Kidney (tissue), 14 donors: Measurements from ENCODE around the gene FHL3. TPM values are rescaled to one million over a fixed set of nuclear protein-coding genes. Genes with fewer than 3 reads are reported as not detected.

ENCODE experiments used
- DNase-seq, 5 donors: peaks; one replicate each; pipeline ENCODE4 v3.0.0-alpha.2; 2013 to 2020
- FAIRE-seq: peaks from 2 replicates; lab custom pipeline; 2012; peaks lifted over from hg19 to GRCh38; lab: Jason Lieb, UNC
- H3K27ac ChIP-seq, 2 donors: one replicate each; pipeline ENCODE4 v1.7.0; 2013; ENCODE audit warnings: low read depth in 2 of 2, low read length in 2 of 2, inconsistent platforms in 1 of 2
- H3K27me3 ChIP-seq: one replicate; pipeline ENCODE4 v1.7.1; 2013; ENCODE audit warnings: low read length, inconsistent platforms; ENCODE audit not compliant: control insufficient read depth, insufficient read depth
- H3K36me3 ChIP-seq, 3 donors: one replicate each; pipeline versions ENCODE4 v1.7.0 to v1.7.1; 2013; ENCODE audit warnings: low read length in 3 of 3, control low read depth in 1 of 3, inconsistent platforms in 1 of 3; ENCODE audit not compliant: insufficient read depth in 3 of 3, control insufficient read depth in 2 of 3
- H3K4me1 ChIP-seq, 3 donors: one replicate each; pipeline versions ENCODE4 v1.7.0 to v1.7.1; 2013; ENCODE audit warnings: low read length in 3 of 3, inconsistent platforms in 1 of 3, low read depth in 1 of 3; ENCODE audit not compliant: control insufficient read depth in 2 of 3, insufficient read depth in 2 of 3
- H3K4me3 ChIP-seq, 3 donors: one replicate each; pipeline versions ENCODE4 v1.7.0 to v1.8.1; 2013; ENCODE audit warnings: low read length in 3 of 3, control low read depth in 1 of 3, inconsistent platforms in 1 of 3
- H3K9ac ChIP-seq, 3 donors: one replicate each; pipeline versions ENCODE4 v1.7.0 to v1.7.1; 2013; ENCODE audit warnings: low read length in 3 of 3, control low read depth in 1 of 3, inconsistent platforms in 1 of 3
- H3K9me3 ChIP-seq, 3 donors: one replicate each; pipeline versions ENCODE4 v1.7.0 to v1.7.1; 2013; ENCODE audit warnings: low read length in 3 of 3, control low read depth in 1 of 3, inconsistent platforms in 1 of 3; ENCODE audit not compliant: control insufficient read depth in 2 of 3, insufficient read depth in 1 of 3
- CTCF ChIP-seq: IDR thresholded peaks from 3 replicates; pipeline ENCODE4 v1.5.1; 2012; ENCODE audit warnings: mild to moderate bottlenecking, moderate library complexity, borderline replicate concordance; ENCODE audit not compliant: insufficient read depth; ENCODE audit errors: extremely low read depth
- intact Hi-C: fragments of 100-400 bp; cut with DNase I; formaldehyde crosslinking; loops from one replicate; pipeline ENCODE4 v1.11.1; 2022
- polyA plus RNA-seq: library from polyadenylated mRNA; stranded (reverse); fragments of 350-450 nt; fragmentation: Illumina TruSeq; extraction: RNeasy Lipid Tissue Mini Kit (QIAGEN cat#74804); gene quantifications from one replicate; pipeline ENCODE4 v1.2.3, GENCODE V29; 2014; ENCODE audit warnings: low read depth, low replicate concordance; ENCODE audit not compliant: insufficient read depth
- total RNA-seq: library from RNA; stranded (reverse); fragmentation: NEBNext Ultra II Directional; extraction: Animal tissue kit (Norgen Biotek cat#: 25700); gene quantifications from one replicate; pipeline ENCODE4 v1.2.1, GENCODE V29; 2021
- donor health status: control.
- donor health status: control.
- donor health status: control.
- donor health status: control.
- donor health status: control.
- donor health status: DM: yes; HTN: yes; CAD: no.
- donor health status: Normal renal cell carcinoma (clear cell type).

FHL3 gene
- total and polyA plus RNA-seq, 2 donors from 2014 or later, result 8.2 to 19.6 TPM

GRCh38 chr1:37994886-37995566, 10.3 kb downstream of the FHL3 start:
- DNase-seq (no peak), FAIRE-seq (no peak)
- Histone ChIP-seq H3K36me3 (peaks cover 0 to 3% (median 3%) of the 10 kb centered on the region in 3 donors), H3K9me3 (no peaks in the 10 kb centered on the region), H3K4me3 (peak overlapping the region in 2 of 3 donors; percentile 48 to 62), H3K27ac (peak overlapping the region in 1 of 2 donors; percentile 32), H3K9ac (peak overlapping the region in 2 of 3 donors; percentile 15 to 46), H3K4me1 (peaks cover 3 to 24% (median 11%) of the 10 kb centered on the region in 3 donors), H3K27me3 (no peaks in the 10 kb centered on the region)
- intact Hi-C loops, result no loop called here
- TF ChIP-seq CTCF, result no peak

- Histone ChIP-seq H3K36me3 (peaks cover 7 to 29% (median 12%) of the 10 kb centered on the region in 3 donors), H3K9ac (peak overlapping the region; percentile 93 to 98 (median 98)), H3K27ac (peak overlapping the region; percentile 37 to 75), H3K4me1 (peaks cover 0 to 5% (median 0%) of the 10 kb centered on the region in 3 donors), H3K4me3 (peak overlapping the region; percentile 97 to 100 (median 99)), H3K9me3 (no peaks in the 10 kb centered on the region), H3K27me3 (no peaks in the 10 kb centered on the region)
- TF ChIP-seq CTCF, result no peak
- DNase-seq (peak in 2 of 5 donors; percentile 38 to 78), FAIRE-seq (no peak)
- intact Hi-C loops, result no loop called here
Observed at GRCh38 chr1:37989361-37989930, 15.9 kb downstream of the FHL3 start.

GRCh38 chr1:37987679-37988078, 17.6 kb downstream of the FHL3 start:
- DNase-seq (no peak), FAIRE-seq (no peak)
- intact Hi-C loops, result no loop called here
- TF ChIP-seq CTCF, result no peak
- Histone ChIP-seq H3K4me1 (peaks cover 0 to 5% (median 0%) of the 10 kb centered on the region in 3 donors), H3K36me3 (peaks cover 10 to 38% (median 16%) of the 10 kb centered on the region in 3 donors), H3K9me3 (no peaks in the 10 kb centered on the region), H3K4me3 (no peak overlapping the region), H3K27me3 (no peaks in the 10 kb centered on the region), H3K9ac (no peak overlapping the region), H3K27ac (no peak overlapping the region)
